ENCODE results near the gene HOXA13. TPM values are rescaled to one million over a fixed set of nuclear protein-coding genes. Genes with fewer than 3 reads are reported as not detected.

Gene HOXA13
- total RNA-seq, 4 donors from 2014 or later: not detected

- H3K4me1 ChIP-seq: peaks cover 10 to 22% of the 10 kb centered on the region in 2 donors
- peak; percentile 41 to 45 for DNase-seq
- no peaks in the 10 kb centered on the region for H3K9me3 ChIP-seq
- intact Hi-C loops (cut with DNase I): no loop called here
- no peak overlapping the region for H3K4me3 ChIP-seq (replicated peaks in 1 of 3)
- H3K27me3 ChIP-seq: peaks cover 61% of the 10 kb centered on the region
- 15 to 17% methylated on average over 31 to 32 of the region's 32 CpGs for WGBS, 2 donors
- no peak overlapping the region for H3K27ac ChIP-seq
- TF ChIP-seq, protein P1, sequence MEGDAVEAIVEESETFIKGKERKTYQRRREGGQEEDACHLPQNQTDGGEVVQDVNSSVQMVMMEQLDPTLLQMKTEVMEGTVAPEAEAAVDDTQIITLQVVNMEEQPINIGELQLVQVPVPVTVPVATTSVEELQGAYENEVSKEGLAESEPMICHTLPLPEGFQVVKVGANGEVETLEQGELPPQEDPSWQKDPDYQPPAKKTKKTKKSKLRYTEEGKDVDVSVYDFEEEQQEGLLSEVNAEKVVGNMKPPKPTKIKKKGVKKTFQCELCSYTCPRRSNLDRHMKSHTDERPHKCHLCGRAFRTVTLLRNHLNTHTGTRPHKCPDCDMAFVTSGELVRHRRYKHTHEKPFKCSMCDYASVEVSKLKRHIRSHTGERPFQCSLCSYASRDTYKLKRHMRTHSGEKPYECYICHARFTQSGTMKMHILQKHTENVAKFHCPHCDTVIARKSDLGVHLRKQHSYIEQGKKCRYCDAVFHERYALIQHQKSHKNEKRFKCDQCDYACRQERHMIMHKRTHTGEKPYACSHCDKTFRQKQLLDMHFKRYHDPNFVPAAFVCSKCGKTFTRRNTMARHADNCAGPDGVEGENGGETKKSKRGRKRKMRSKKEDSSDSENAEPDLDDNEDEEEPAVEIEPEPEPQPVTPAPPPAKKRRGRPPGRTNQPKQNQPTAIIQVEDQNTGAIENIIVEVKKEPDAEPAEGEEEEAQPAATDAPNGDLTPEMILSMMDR (IDR thresholded peaks at IDR 0.05): peak; percentile 26 to 82 (median 64)
- no peak for TF ChIP-seq POLR2A (IDR thresholded peaks at IDR 0.05)
- H3K36me3 ChIP-seq: no peaks in the 10 kb centered on the region
Observed at GRCh38 chr7:27210441-27211083, 10.7 kb upstream of the HOXA13 start.

- H3K9me3 ChIP-seq: no peaks in the 10 kb centered on the region
- H3K4me3 ChIP-seq (replicated peaks in 1 of 3): no peak overlapping the region
- H3K36me3 ChIP-seq: no peaks in the 10 kb centered on the region
- no peak for DNase-seq
- peaks cover 13 to 27% of the 10 kb centered on the region in 2 donors for H3K4me1 ChIP-seq
- WGBS, 2 donors: 17 to 36% methylated on average over 2 to 9 of the region's 11 CpGs
- intact Hi-C loops (cut with DNase I): loop anchor here (10.0 kb wide), 1 partner anchor 715 kb away; no protein-coding TSS in a partner anchor
- H3K27ac ChIP-seq: no peak overlapping the region
- TF ChIP-seq, protein P1 (IDR thresholded peaks at IDR 0.05): no peak
- no peak for TF ChIP-seq POLR2A (IDR thresholded peaks at IDR 0.05)
- peaks cover 67% of the 10 kb centered on the region for H3K27me3 ChIP-seq
Observed at GRCh38 chr7:27209933-27210440, 10.1 kb upstream of the HOXA13 start.

GRCh38 chr7:27208998-27209397 lies 9.1 kb upstream of the HOXA13 start:
- intact Hi-C loops (cut with DNase I): loop anchor here (10.0 kb wide), 1 partner anchor 716 kb away; no protein-coding TSS in a partner anchor
- no peak overlapping the region for H3K27ac ChIP-seq
- TF ChIP-seq, protein P1 (IDR thresholded peaks at IDR 0.05): no peak
- TF ChIP-seq POLR2A (IDR thresholded peaks at IDR 0.05): no peak
- no peaks in the 10 kb centered on the region for H3K9me3 ChIP-seq
- no peak for DNase-seq
- peaks cover 67% of the 10 kb centered on the region for H3K27me3 ChIP-seq
- peaks cover 15 to 32% of the 10 kb centered on the region in 2 donors for H3K4me1 ChIP-seq
- WGBS, 2 donors: 74 to 80% methylated on average over 4 of the region's 4 CpGs
- no peak overlapping the region for H3K4me3 ChIP-seq (replicated peaks in 1 of 3)
- no peaks in the 10 kb centered on the region for H3K36me3 ChIP-seq

DNA sequence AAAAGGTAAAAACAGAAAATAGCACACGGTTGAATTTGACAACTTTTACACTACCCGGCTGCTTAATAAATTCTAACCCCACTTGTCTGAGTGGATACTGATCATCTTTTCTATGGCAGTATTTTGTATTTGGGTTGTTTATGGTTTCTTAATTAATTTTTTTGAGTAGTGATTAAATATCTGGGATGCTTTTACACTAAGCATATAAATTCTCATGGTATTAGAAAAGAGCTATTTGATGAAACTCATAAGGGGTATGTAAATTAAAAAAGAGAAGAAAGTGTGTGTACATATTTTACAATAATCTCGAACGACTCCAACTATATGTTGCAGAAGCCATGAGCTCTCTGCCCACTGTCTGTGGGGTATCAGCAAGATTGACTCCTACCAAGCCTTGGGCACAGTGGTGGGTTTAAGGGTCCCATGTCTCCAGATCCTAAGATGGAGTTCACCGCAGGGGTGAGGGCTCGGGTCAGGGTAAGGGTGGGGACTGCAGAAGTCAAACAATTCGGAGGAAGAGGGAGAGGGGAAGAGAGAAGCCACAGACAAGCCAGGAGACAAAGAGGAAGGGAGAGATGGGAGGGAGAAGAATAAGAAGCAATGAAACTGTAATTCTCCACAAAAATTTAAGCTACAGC lies 7.6 kb upstream of the HOXA13 start:
- Histone ChIP-seq H3K4me3 (replicated peaks in 1 of 3) (no peak overlapping the region), H3K9me3 (no peaks in the 10 kb centered on the region), H3K36me3 (no peaks in the 10 kb centered on the region), H3K27ac (no peak overlapping the region), H3K4me1 (peaks cover 9 to 20% of the 10 kb centered on the region in 2 donors), H3K27me3 (peaks cover 66% of the 10 kb centered on the region)
- intact Hi-C loops (cut with DNase I): loop anchor here (10.0 kb wide), 1 partner anchor 717 kb away; no protein-coding TSS in a partner anchor
- 33 to 44% methylated on average over 7 of the region's 7 CpGs for WGBS, 2 donors
- no peak for TF ChIP-seq POLR2A (IDR thresholded peaks at IDR 0.05)
- TF ChIP-seq, protein P1 (IDR thresholded peaks at IDR 0.05): no peak
- DNase-seq: no peak
